HepG2 (cell line): ENCODE results near the gene CTCF. TPM values are rescaled to one million over a fixed set of nuclear protein-coding genes. Genes with fewer than 3 reads are reported as not detected.

Source experiments
- ATAC-seq: fragments of 200-7000 bp; cut with Tn5 transposase; 3 replicates; pipeline ENCODE4 v1.9.1; 2020; ENCODE audit warnings: mild to moderate bottlenecking, moderate library complexity
- BruUV-seq: library from RNA; stranded (reverse); fragments of 400-500 nt; replicated peaks from 2 replicates; lab custom pipeline; 2021; lab: Mats Ljungman, UMichigan
- CTCF ChIA-PET: fragments of 300-600 bp; formaldehyde crosslinking; extraction: SDS; loops from one replicate; lab custom pipeline; 2021; ENCODE audit warnings: low total read pairs, inconsistent platforms, low intra/inter-chr PET ratio; lab: Yijun Ruan, JAX
- POLR2A ChIA-PET: fragments of 350-600 bp; sonication (Branson Sonifier 250); formaldehyde crosslinking; loops from one replicate; lab custom pipeline; 2020; ENCODE audit warnings: antibody characterized with exemption, inconsistent platforms; lab: Yijun Ruan, JAX
- DNase-seq: peaks from one replicate; pipeline ENCODE4 v3.0.0-alpha.2; 2015; ENCODE audit warnings: low spot score
- FAIRE-seq: peaks from 3 replicates; lab custom pipeline; 2011; peaks lifted over from hg19 to GRCh38; lab: Jason Lieb, UNC
- H2AFZ ChIP-seq: one replicate; pipeline ENCODE4 v1.6.1; 2011; ENCODE audit warnings: low read length, inconsistent platforms
- H3K27ac ChIP-seq: fragments of 300-600 bp; 3 replicates; pipeline ENCODE4 v1.8.0; 2011; ENCODE audit warnings: mixed run types, mild to moderate bottlenecking, mixed read lengths, low read length, inconsistent platforms; ENCODE audit not compliant: insufficient read depth; ENCODE audit errors: extremely low read length
- H3K27me3 ChIP-seq, 2 experiments: fragments of 200-600 bp in 1 of 2; 2 replicates in 1 of 2; 3 replicates in 1 of 2; pipeline versions ENCODE4 v1.6.0 to v1.8.0; 2011; ENCODE audit warnings: low read length in 2 of 2, mild to moderate bottlenecking in 2 of 2, moderate library complexity in 2 of 2, inconsistent platforms in 1 of 2; ENCODE audit not compliant: insufficient read depth in 2 of 2, control insufficient read depth in 1 of 2
- H3K36me3 ChIP-seq, 2 experiments: fragments of 200-600 bp in 1 of 2; replicated peaks in 1 of 2; 2 replicates in 1 of 2; 3 replicates in 1 of 2; pipeline versions ENCODE4 v1.5.1 to v1.8.0; 2011; ENCODE audit warnings: low read length in 2 of 2, inconsistent platforms in 1 of 2; ENCODE audit not compliant: insufficient read depth in 2 of 2, control insufficient read depth in 1 of 2
- H3K4me1 ChIP-seq: 2 replicates; pipeline ENCODE4 v1.5.1; 2012; ENCODE audit warnings: low read length, inconsistent platforms; ENCODE audit not compliant: insufficient read depth
- H3K4me2 ChIP-seq: 2 replicates; pipeline ENCODE4 v1.6.0; 2011; ENCODE audit warnings: low read depth, low read length, inconsistent platforms
- H3K4me3 ChIP-seq, 3 experiments: fragments of 200-600 bp in 1 of 3; sonication (generic), shearing (Covaris generic) in 1 of 3; replicated peaks in 1 of 3; 2 replicates each; pipeline ENCODE4 v1.5.1; 2011 to 2016; ENCODE audit warnings: low read length in 3 of 3, inconsistent platforms in 2 of 3, low read depth in 2 of 3, mild to moderate bottlenecking in 2 of 3, control low read depth in 1 of 3, mixed read lengths in 1 of 3; ENCODE audit not compliant: insufficient read depth in 1 of 3
- H3K79me2 ChIP-seq: one replicate; pipeline ENCODE4 v1.6.1; 2011; ENCODE audit warnings: low read length, inconsistent platforms; ENCODE audit not compliant: insufficient read depth
- H3K9ac ChIP-seq: 2 replicates; pipeline ENCODE4 v1.6.0; 2011; ENCODE audit warnings: mild to moderate bottlenecking, low read depth, low read length, inconsistent platforms; ENCODE audit not compliant: insufficient read depth
- H3K9me3 ChIP-seq: 2 replicates; pipeline ENCODE4 v1.5.1; 2012; ENCODE audit warnings: mild to moderate bottlenecking, low read length
- H4K20me1 ChIP-seq: 2 replicates; pipeline ENCODE4 v1.6.0; 2011; ENCODE audit warnings: inconsistent platforms, mild to moderate bottlenecking, low read length, moderate library complexity; ENCODE audit not compliant: insufficient read depth
- ERF ChIP-seq: IDR thresholded peaks from 2 replicates; pipeline ENCODE4 v1.6.1; 2018; ENCODE audit warnings: missing biosample characterization, missing genetic modification reagents
- GZF1 ChIP-seq: sonication (generic); formaldehyde crosslinking; IDR thresholded peaks from 2 replicates; pipeline ENCODE4 v1.5.1; 2020; ENCODE audit warnings: mild to moderate bottlenecking, missing genetic modification reagents
- HNF4G ChIP-seq, 2 experiments: sonication (generic) in 1 of 2; formaldehyde crosslinking in 1 of 2; IDR thresholded peaks; 2 replicates each; pipeline versions ENCODE4 v1.4.0 to v1.6.1; 2011 to 2020; ENCODE audit warnings: borderline replicate concordance in 2 of 2, low read depth in 2 of 2, mild to moderate bottlenecking in 2 of 2, low read length in 1 of 2, missing genetic modification reagents in 1 of 2, moderate library complexity in 1 of 2
- KDM6A ChIP-seq: IDR thresholded peaks from 2 replicates; pipeline ENCODE4 v1.6.1; 2016; ENCODE audit warnings: low read depth
- NFKB2 ChIP-seq: sonication (generic); formaldehyde crosslinking; IDR thresholded peaks from 2 replicates; pipeline ENCODE4 v1.4.0; 2020; ENCODE audit warnings: missing genetic modification reagents, borderline replicate concordance
- PHF21A ChIP-seq: sonication (generic); formaldehyde crosslinking; IDR thresholded peaks from 2 replicates; pipeline ENCODE4 v1.5.0; 2020; ENCODE audit warnings: mild to moderate bottlenecking, missing genetic modification reagents
- RBM39 ChIP-seq: fragments of 200-400 bp; formaldehyde crosslinking; IDR thresholded peaks from one replicate; pipeline ENCODE4 v1.6.1; 2018; ENCODE audit warnings: antibody characterized with exemption, mild to moderate bottlenecking, low read depth, low read length; ENCODE audit not compliant: poor library complexity, severe bottlenecking
- ZNF33A ChIP-seq: sonication (generic); formaldehyde crosslinking; IDR thresholded peaks from 2 replicates; pipeline ENCODE4 v1.5.1; 2020; ENCODE audit warnings: missing genetic modification reagents, mild to moderate bottlenecking, moderate library complexity, borderline replicate concordance
- ZNF558 ChIP-seq: sonication (generic); formaldehyde crosslinking; IDR thresholded peaks from 2 replicates; pipeline ENCODE4 v1.9.0; 2022; ENCODE audit warnings: mild to moderate bottlenecking, missing genetic modification reagents, borderline replicate concordance
- WGBS: methylation state at CpG from one replicate; pipeline ENCODE4 v1.1.6; 2017; ENCODE audit warnings: low lambda C conversion rate; 5-methylcytosine and 5-hydroxymethylcytosine counted together
- in situ Hi-C: cut with HindIII; loops from 2 replicates; pipeline ENCODE4 v1.10.0; 2017; ENCODE audit warnings: low pct_unique_long_range_greater_than_20kb; ENCODE audit not compliant: extremely low pct_ligation_motif_present
- intact Hi-C: fragments of 100-400 bp; cut with micrococcal nuclease; formaldehyde crosslinking; loops from one replicate; pipeline ENCODE4 v1.10.0; 2022; ENCODE audit not compliant: unreplicated experiment
- polyA plus RNA-seq, 8 experiments: library from polyadenylated mRNA; depleted of rRNA in 3 of 8; stranded (reverse) in 7 of 8; unstranded in 1 of 8; fragments of >200 nt; fragmentation: Illumina TruSeq in 4 of 8; extraction: Trizol in 4 of 8; gene quantifications; 2 replicates each; pipeline versions ENCODE4 v1.2.1 to v1.2.3, GENCODE V29; 2011 to 2016; ENCODE audit warnings: low read depth in 4 of 8, missing spikeins in 1 of 8, mixed read lengths in 1 of 8; ENCODE audit not compliant: insufficient read depth in 1 of 8
- total RNA-seq, 5 experiments: library from RNA; depleted of rRNA; stranded (reverse); fragments of >200 nt; fragmentation: Illumina TruSeq; extraction: Trizol; gene quantifications; 2 replicates each; pipeline ENCODE4 v1.2.3, GENCODE V29; 2016; ENCODE audit warnings: low read depth in 1 of 5
- TF ChIP-seq, protein P1 (sequence below): IDR thresholded peaks from 2 replicates; pipeline ENCODE4 v1.6.1; 2016; ENCODE audit warnings: missing biosample characterization, missing genetic modification reagents, low read depth
- TF ChIP-seq, protein P2 (sequence below): sonication (generic); formaldehyde crosslinking; IDR thresholded peaks from 2 replicates; pipeline ENCODE4 v1.8.1; 2023; ENCODE audit warnings: missing genetic modification reagents, inconsistent platforms, borderline replicate concordance
- TF ChIP-seq, protein P3 (sequence below): sonication (generic); formaldehyde crosslinking; IDR thresholded peaks from 2 replicates; pipeline ENCODE4 v1.4.0; 2020; ENCODE audit warnings: missing genetic modification reagents
- TF ChIP-seq, protein P4 (sequence below): sonication (generic); formaldehyde crosslinking; IDR thresholded peaks from 2 replicates; pipeline ENCODE4 v1.5.1; 2020; ENCODE audit warnings: mild to moderate bottlenecking, moderate library complexity, missing genetic modification reagents

The CTCF gene
- total and polyA plus RNA-seq, 2 of the 13 experiments (the other 11 are each of a cell fraction or from before 2014, with no cell fraction given): 19.5 to 37.5 TPM

DNA sequence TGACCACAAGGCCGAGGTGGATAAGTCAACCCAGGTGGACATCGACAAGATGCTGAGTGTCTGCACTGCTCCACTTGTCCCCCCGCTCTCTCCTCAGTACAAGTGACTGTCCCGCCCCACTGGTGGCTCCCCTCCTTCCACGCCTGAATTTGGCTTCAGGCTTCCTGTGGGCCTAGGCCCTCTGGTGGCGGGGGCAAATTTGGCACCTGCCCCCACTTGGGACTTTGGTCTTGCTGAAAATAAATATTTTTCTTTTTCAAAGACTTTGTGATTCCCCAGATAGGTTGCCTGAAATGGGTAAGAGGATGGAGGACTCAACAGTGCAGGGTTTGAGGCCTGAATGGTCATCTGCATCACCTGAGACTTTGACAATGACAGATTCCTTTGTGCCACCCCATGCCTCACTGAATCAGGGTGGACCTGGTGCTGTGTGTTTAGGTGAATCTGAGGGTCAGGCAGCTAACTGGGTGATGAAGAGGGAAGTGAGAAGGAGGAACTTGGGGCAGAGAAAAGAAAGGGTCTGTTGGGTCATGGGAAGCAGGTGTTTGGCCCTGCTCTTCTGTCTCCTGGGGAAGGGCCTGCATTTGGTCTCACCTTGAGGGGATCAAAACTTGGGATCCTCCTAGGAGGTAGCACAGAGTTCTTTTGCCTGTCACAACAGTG, 106.3 kb downstream of the CTCF start:
- DNase-seq (no peak), ATAC-seq (peak; percentile 0; the same call in 2 of the 3 replicates)
- in situ Hi-C loops: loop anchor here (5.0 to 10.0 kb wide), 2 partner anchors 139 to 266 kb away; partner anchors contain the start of genes CTRL, PSMB10, RANBP10 and TSNAXIP1
- TF ChIP-seq GZF1 (0 out of 2 replicates have a peak, but pooled peaks have one; percentile 13), NFKB2 (CRISPR knock-in tag) (0 out of 2 replicates have a peak, but pooled peaks have one; percentile 0), KDM6A (no peak), ZNF33A (CRISPR knock-in tag) (no peak), ERF (CRISPR knock-in tag) (no peak), RBM39 (peak; percentile 18), HNF4G (IDR thresholded peaks at IDR 0.05; ENCODE audit: borderline replicate concordance, low read depth, low read length) (peak; percentile 25; the same call in 1 of the 2 replicates), HNF4G (CRISPR knock-in tag; IDR thresholded peaks at IDR 0.05; ENCODE audit: borderline replicate concordance, low read depth) (no peak), PHF21A (CRISPR knock-in tag) (0 out of 2 replicates have a peak, but pooled peaks have one; percentile 29), ZNF558 (CRISPR knock-in tag) (0 out of 2 replicates have a peak, but pooled peaks have one; percentile 43)
- TF ChIP-seq, protein P1, sequence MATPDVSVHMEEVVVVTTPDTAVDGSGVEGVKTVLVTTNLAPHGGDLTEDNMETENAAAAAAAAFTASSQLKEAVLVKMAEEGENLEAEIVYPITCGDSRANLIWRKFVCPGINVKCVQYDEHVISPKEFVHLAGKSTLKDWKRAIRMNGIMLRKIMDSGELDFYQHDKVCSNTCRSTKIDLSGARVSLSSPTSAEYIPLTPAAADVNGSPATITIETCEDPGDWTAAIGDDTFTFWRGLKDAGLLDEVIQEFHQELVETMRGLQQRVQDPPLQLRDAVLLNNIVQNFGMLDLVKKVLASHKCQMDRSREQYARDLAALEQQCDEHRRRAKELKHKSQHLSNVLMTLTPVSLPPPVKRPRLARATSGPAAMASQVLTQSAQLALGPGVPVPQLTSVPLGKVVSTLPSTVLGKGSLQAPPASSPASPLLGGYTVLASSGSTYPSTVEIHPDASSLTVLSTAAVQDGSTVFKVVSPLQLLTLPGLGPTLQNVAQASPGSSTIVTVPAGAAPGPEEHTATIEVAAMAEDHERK (CRISPR knock-in tag): no peak
- TF ChIP-seq, protein P2, sequence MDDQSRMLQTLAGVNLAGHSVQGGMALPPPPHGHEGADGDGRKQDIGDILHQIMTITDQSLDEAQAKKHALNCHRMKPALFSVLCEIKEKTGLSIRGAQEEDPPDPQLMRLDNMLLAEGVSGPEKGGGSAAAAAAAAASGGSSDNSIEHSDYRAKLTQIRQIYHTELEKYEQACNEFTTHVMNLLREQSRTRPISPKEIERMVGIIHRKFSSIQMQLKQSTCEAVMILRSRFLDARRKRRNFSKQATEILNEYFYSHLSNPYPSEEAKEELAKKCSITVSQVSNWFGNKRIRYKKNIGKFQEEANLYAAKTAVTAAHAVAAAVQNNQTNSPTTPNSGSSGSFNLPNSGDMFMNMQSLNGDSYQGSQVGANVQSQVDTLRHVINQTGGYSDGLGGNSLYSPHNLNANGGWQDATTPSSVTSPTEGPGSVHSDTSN (CRISPR knock-in tag): no peak
- TF ChIP-seq, protein P3, sequence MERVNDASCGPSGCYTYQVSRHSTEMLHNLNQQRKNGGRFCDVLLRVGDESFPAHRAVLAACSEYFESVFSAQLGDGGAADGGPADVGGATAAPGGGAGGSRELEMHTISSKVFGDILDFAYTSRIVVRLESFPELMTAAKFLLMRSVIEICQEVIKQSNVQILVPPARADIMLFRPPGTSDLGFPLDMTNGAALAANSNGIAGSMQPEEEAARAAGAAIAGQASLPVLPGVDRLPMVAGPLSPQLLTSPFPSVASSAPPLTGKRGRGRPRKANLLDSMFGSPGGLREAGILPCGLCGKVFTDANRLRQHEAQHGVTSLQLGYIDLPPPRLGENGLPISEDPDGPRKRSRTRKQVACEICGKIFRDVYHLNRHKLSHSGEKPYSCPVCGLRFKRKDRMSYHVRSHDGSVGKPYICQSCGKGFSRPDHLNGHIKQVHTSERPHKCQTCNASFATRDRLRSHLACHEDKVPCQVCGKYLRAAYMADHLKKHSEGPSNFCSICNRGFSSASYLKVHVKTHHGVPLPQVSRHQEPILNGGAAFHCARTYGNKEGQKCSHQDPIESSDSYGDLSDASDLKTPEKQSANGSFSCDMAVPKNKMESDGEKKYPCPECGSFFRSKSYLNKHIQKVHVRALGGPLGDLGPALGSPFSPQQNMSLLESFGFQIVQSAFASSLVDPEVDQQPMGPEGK (CRISPR knock-in tag): peak; percentile 62; the same call in 1 of the 2 replicates
- TF ChIP-seq, protein P4, sequence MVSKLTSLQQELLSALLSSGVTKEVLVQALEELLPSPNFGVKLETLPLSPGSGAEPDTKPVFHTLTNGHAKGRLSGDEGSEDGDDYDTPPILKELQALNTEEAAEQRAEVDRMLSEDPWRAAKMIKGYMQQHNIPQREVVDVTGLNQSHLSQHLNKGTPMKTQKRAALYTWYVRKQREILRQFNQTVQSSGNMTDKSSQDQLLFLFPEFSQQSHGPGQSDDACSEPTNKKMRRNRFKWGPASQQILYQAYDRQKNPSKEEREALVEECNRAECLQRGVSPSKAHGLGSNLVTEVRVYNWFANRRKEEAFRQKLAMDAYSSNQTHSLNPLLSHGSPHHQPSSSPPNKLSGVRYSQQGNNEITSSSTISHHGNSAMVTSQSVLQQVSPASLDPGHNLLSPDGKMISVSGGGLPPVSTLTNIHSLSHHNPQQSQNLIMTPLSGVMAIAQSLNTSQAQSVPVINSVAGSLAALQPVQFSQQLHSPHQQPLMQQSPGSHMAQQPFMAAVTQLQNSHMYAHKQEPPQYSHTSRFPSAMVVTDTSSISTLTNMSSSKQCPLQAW (CRISPR knock-in tag): no peak

More for the DNA sequence above, 106.3 kb downstream of the CTCF start:
- no TSS peak for BruUV-seq
- Histone ChIP-seq H3K9me3 (no peaks in the 10 kb centered on the region), H3K27me3 (no peaks in the 10 kb centered on the region; a peak in 1 of 5 replicates), H3K79me2 (no peaks in the 10 kb centered on the region), H3K4me2 (peak overlapping the region; percentile 98), H3K36me3 (0 out of 5 replicates have a peak, but pooled peaks cover 0 to 3% of the 10 kb centered on the region in 2 experiments), H4K20me1 (no peaks in the 10 kb centered on the region), H2AFZ (no peak overlapping the region), H3K4me3 (peak overlapping the region; percentile 36 to 96 (median 47); a peak in 4 of 6 replicates), H3K9ac (peak overlapping the region; percentile 76), H3K4me1 (peaks cover 44% of the 10 kb centered on the region), H3K27ac (peak overlapping the region; percentile 21)
- ChIA-PET CTCF (interaction anchor here (0.7 to 4.2 kb wide), 8 partner anchors 16 to 174 kb away, joined by 3 to 118 read pairs (median 8); partner anchors contain the start of genes CARMIL2, CTCF and THAP11), POLR2A (interaction anchor here (0.6 to 3.8 kb wide), 7 partner anchors 50 to 416 kb away, joined by 3 to 28 read pairs (median 4); partner anchors contain the start of genes ATP6V0D1, CTCF, GFOD2 and RANBP10)
- 24% methylated on average over 4 of the region's 6 CpGs for WGBS
- intact Hi-C loops: loop anchor here (1.0 kb wide), 1 partner anchor 147 kb away; no protein-coding TSS in a partner anchor
- FAIRE-seq: no peak
